ENCODE measurements around the gene GABBR1.

GRCh38 chr6:29527126-29527525 lies 105.9 kb downstream of the GABBR1 start:
- TF ChIP-seq CTCF (optimal IDR thresholded peaks at IDR 0.05 in 1 of 3, IDR thresholded peaks at IDR 0.05 in 1 of 3, conservative IDR thresholded peaks at IDR 0.05 in 1 of 3; ENCODE audit: extremely low read depth in 1 of 3, insufficient read depth in 2 of 3, low read length in 3 of 3) (no peak), EZH2 (IDR thresholded peaks at IDR 0.05; ENCODE audit: low read length) (no peak)

Data from keratinocyte (primary cell).